Pancreas (tissue), 10 donors: ENCODE results near the gene CRYBG2. TPM values are rescaled to one million over a fixed set of nuclear protein-coding genes. Genes with fewer than 3 reads are reported as not detected.
A peak's percentile ranks its signal among the peaks of the same experiment; 100 is the strongest.
"Not testable (repeated sequence)": the region's sequence is repeated elsewhere in the genome, so short reads cannot be mapped to it uniquely, and the experiment has no call there.

Experiments used
- ATAC-seq, 4 donors: fragments of 200-7000 bp; cut with Tn5 transposase; one replicate each; pipeline versions ENCODE4 v1.8.0 to v1.9.1; 2020; ENCODE audit warnings: mild to moderate bottlenecking in 4 of 4, moderate library complexity in 4 of 4
- DNase-seq, 6 donors: peaks; one replicate each; pipeline ENCODE4 v3.0.0-alpha.2; 2020
- FAIRE-seq: peaks from 2 replicates; lab custom pipeline; 2012; peaks lifted over from hg19 to GRCh38; lab: Jason Lieb, UNC
- H3K27ac ChIP-seq, 4 donors: fragments of 200-600 bp; sonication (generic); 1 replicate in 3 of 4; 2 replicates in 1 of 4; pipeline versions ENCODE4 v1.5.0 to v1.8.0; 2020
- H3K27me3 ChIP-seq, 4 donors: fragments of 200-600 bp; one replicate each; pipeline ENCODE4 v1.8.0; 2021
- H3K36me3 ChIP-seq, 3 donors: fragments of 200-600 bp; sonication (generic) in 1 of 3; one replicate each; pipeline versions ENCODE4 v1.5.0 to v1.8.0; 2020 to 2021
- H3K4me1 ChIP-seq, 3 donors: fragments of 200-600 bp; one replicate each; pipeline ENCODE4 v1.8.0; 2021
- H3K4me3 ChIP-seq, 4 donors: fragments of 200-600 bp; sonication (generic) in 2 of 4; one replicate each; pipeline versions ENCODE4 v1.5.0 to v1.8.0; 2020 to 2021
- H3K9me3 ChIP-seq, 4 donors: fragments of 200-600 bp; one replicate each; pipeline ENCODE4 v1.8.0; 2021
- CTCF ChIP-seq, 4 donors: fragments of 200-600 bp; sonication (generic) in 3 of 4; IDR thresholded peaks; one replicate each; pipeline versions ENCODE4 v1.5.0 to v1.8.0; 2021; ENCODE audit warnings: antibody characterized with exemption in 4 of 4
- WGBS, 2 donors: extraction: QIAGEN DNeasy Blood & Tissue Kit; methylation state at CpG; one replicate each; pipeline ENCODE4 v1.1.7; 2013; 5-methylcytosine and 5-hydroxymethylcytosine counted together
- intact Hi-C, 3 donors: fragments of 100-400 bp; cut with DNase I; formaldehyde crosslinking; loops; one replicate each; pipeline versions ENCODE4 v1.11.1 to v1.14.2; 2022
- polyA plus RNA-seq, 2 donors: library from polyadenylated mRNA; stranded (reverse); fragments of 200-250 nt; gene quantifications; one replicate each; pipeline ENCODE4 v1.2.3, GENCODE V29; 2013
- total RNA-seq, 6 donors: library from RNA; stranded (reverse); fragmentation: NEBNext Ultra II Directional in 4 of 6; extraction: Animal tissue kit (Norgen Biotek cat#: 25700) in 4 of 6; gene quantifications; one replicate each; pipeline versions ENCODE4 v1.2.1 to v1.2.4, GENCODE V29; 2021 to 2023
- donor health status: healthy with polysubstance abuse.
- donor health status: DM: no; HTN: no; CAD: no; lungs with moderate emphysema.
- donor health status: DM: no; HTN: no; CAD: no.
- donor health status: control.
- donor health status: control.
- donor health status: Bipolar disorder and iron deficiency.
- donor health status: DM: yes; HTN: yes; CAD: no.
- donor health status: DM: no; HTN: no; CAD: no.
- donor health status: DM: no; HTN: no; CAD: no.
- donor health status: DM: yes; HTN: yes; CAD: no.

Gene CRYBG2
- total and polyA plus RNA-seq, 8 donors: 0.12 to 2.0 (median 0.60) TPM

GRCh38 chr1:26314501-26314900, 39.4 kb downstream of the CRYBG2 start:
- ATAC-seq (no peak), DNase-seq (no peak), FAIRE-seq (no peak)
- Histone ChIP-seq H3K27me3 (no peaks in the 10 kb centered on the region), H3K9me3 (no peaks in the 10 kb centered on the region), H3K4me3 (no peak overlapping the region), H3K27ac (no peak overlapping the region), H3K4me1 (no peaks in the 10 kb centered on the region), H3K36me3 (no peaks in the 10 kb centered on the region)
- WGBS, 2 donors: 68 to 78% methylated on average over 5 of the region's 5 CpGs
- no peak for TF ChIP-seq CTCF (IDR thresholded peaks at IDR 0.05)
- intact Hi-C loops: no loop called here

- FAIRE-seq, DNase-seq, intact Hi-C loops, H3K4me1 ChIP-seq, H3K9me3 ChIP-seq, H3K27me3 ChIP-seq, H3K27ac ChIP-seq, H3K4me3 ChIP-seq, ATAC-seq, H3K36me3 ChIP-seq: not testable (repeated sequence)
- 76 to 80% methylated on average over 21 of the region's 21 CpGs for WGBS, 2 donors
These were observed 45.7 kb downstream of the CRYBG2 start for GRCh38 chr1:26307966-26308899.

- intact Hi-C loops: no loop called here
- DNase-seq (no peak), ATAC-seq (no peak), FAIRE-seq (no peak)
- TF ChIP-seq CTCF (IDR thresholded peaks at IDR 0.05): no peak
- Histone ChIP-seq H3K4me3 (peak overlapping the region in 2 of 4 donors; percentile 86 to 89), H3K27me3 (no peaks in the 10 kb centered on the region), H3K36me3 (no peaks in the 10 kb centered on the region), H3K9me3 (no peaks in the 10 kb centered on the region), H3K27ac (no peak overlapping the region), H3K4me1 (peaks cover 0 to 10% (median 4%) of the 10 kb centered on the region in 3 donors)
- 30 to 34% methylated on average over 6 of the region's 6 CpGs for WGBS, 2 donors
These were observed 46.6 kb downstream of the CRYBG2 start for GRCh38 chr1:26307363-26307781.

- Histone ChIP-seq H3K4me3 (peak within 1 kb of the TSS; percentile 44 to 89 (median 76)), H3K4me1 (peaks cover 0 to 10% (median 4%) of the 10 kb centered on the region in 3 donors), H3K27ac (peak within 1 kb of the TSS in 1 of 4 donors; percentile 60), H3K36me3 (no peaks in the 10 kb centered on the region), H3K27me3 (no peaks in the 10 kb centered on the region), H3K9me3 (no peaks in the 10 kb centered on the region)
- DNase-seq (peak; percentile 90 to 97 (median 94)), FAIRE-seq (no peak), ATAC-seq (peak; percentile 99 to 100 (median 100))
- no peak for TF ChIP-seq CTCF (IDR thresholded peaks at IDR 0.05)
- WGBS, 2 donors: 1 to 2% methylated on average over 50 to 51 of the region's 51 CpGs
- intact Hi-C loops: no loop called here
These were observed 47.4 kb downstream of the CRYBG2 start, which contains the start of gene UBXN11 for GRCh38 chr1:26306290-26307229. Gene UBXN11, minus strand, starts transcription at chr1:26306636. Its CDS starts 3,753 bp downstream, at chr1:26302883.
